B cell (primary cell): ENCODE results near the gene ADK. TPM values are rescaled to one million over a fixed set of nuclear protein-coding genes. Genes with fewer than 3 reads are reported as not detected.

Source experiments
- ATAC-seq: fragments of 200-7000 bp; cut with Tn5 transposase; one replicate; pipeline ENCODE4 v1.10.0; 2021; ENCODE audit warnings: low read depth, mild to moderate bottlenecking, moderate number of reproducible peaks, moderate library complexity
- CTCF ChIA-PET: fragments of 350-600 bp; sonication (Branson Sonifier 250); formaldehyde crosslinking; loops from one replicate; lab custom pipeline; 2021; ENCODE audit warnings: antibody characterized with exemption, inconsistent platforms; lab: Charles Lee
- POLR2A ChIA-PET: fragments of 350-600 bp; sonication (Branson Sonifier 250); formaldehyde crosslinking; loops from one replicate; lab custom pipeline; 2021; ENCODE audit warnings: antibody characterized with exemption; lab: Charles Lee
- DNase-seq: peaks from one replicate; pipeline ENCODE4 v3.0.0; 2013
- H2AFZ ChIP-seq: 2 replicates; pipeline ENCODE4 v1.6.1; 2012; ENCODE audit warnings: mild to moderate bottlenecking, low read depth, low read length; ENCODE audit not compliant: insufficient read depth, poor library complexity, severe bottlenecking
- H3K27ac ChIP-seq, 2 donors: 1 replicate in 1 of 2; 2 replicates in 1 of 2; pipeline ENCODE4 v1.5.1; 2012 to 2013; ENCODE audit warnings: low read length in 2 of 2, mild to moderate bottlenecking in 2 of 2, moderate library complexity in 1 of 2
- H3K27me3 ChIP-seq, 4 experiments: fragments of 200-600 bp in 1 of 4; sonication (generic) in 1 of 4; replicated peaks in 1 of 4; 1 replicate in 2 of 4; 2 replicates in 2 of 4; pipeline versions ENCODE4 v1.6.1 to v1.7.0; 2013 to 2016; ENCODE audit warnings: low read length in 3 of 4, mild to moderate bottlenecking in 2 of 4, mixed read lengths in 1 of 4, moderate library complexity in 1 of 4; ENCODE audit not compliant: insufficient read depth in 4 of 4, control insufficient read depth in 3 of 4; ENCODE audit errors: control extremely low read depth in 1 of 4
- H3K36me3 ChIP-seq, 2 experiments: replicated peaks in 1 of 2; 1 replicate in 1 of 2; 2 replicates in 1 of 2; pipeline versions ENCODE4 v1.6.1 to v1.7.1; 2013; ENCODE audit warnings: low read length in 1 of 2; ENCODE audit not compliant: insufficient read depth in 2 of 2, control insufficient read depth in 1 of 2; ENCODE audit errors: control extremely low read depth in 1 of 2, extremely low read depth in 1 of 2
- H3K4me1 ChIP-seq, 2 donors: fragments of 200-600 bp in 1 of 2; sonication (generic) in 1 of 2; 1 replicate in 1 of 2; 2 replicates in 1 of 2; pipeline versions ENCODE4 v1.5.1 to v1.6.1; 2013 to 2017; ENCODE audit warnings: low read length in 2 of 2; ENCODE audit not compliant: control insufficient read depth in 2 of 2, insufficient read depth in 2 of 2
- H3K4me2 ChIP-seq: replicated peaks from 2 replicates; pipeline ENCODE3; 2012; ENCODE audit warnings: mild to moderate bottlenecking, low read depth, low read length; ENCODE audit not compliant: poor library complexity, severe bottlenecking
- H3K4me3 ChIP-seq, 5 experiments: fragments of 200-600 bp in 1 of 5; sonication (generic) in 1 of 5; 1 replicate in 3 of 5; 2 replicates in 2 of 5; pipeline versions ENCODE4 v1.5.1 to v1.7.0; 2011 to 2016; ENCODE audit warnings: low read length in 4 of 5, mild to moderate bottlenecking in 4 of 5, low read depth in 2 of 5, control low read depth in 1 of 5, moderate library complexity in 1 of 5; ENCODE audit not compliant: insufficient read depth in 1 of 5; ENCODE audit errors: control extremely low read depth in 1 of 5, extremely low read depth in 1 of 5
- H3K79me2 ChIP-seq: fragments of 200-600 bp; sonication (generic); one replicate; pipeline ENCODE4 v1.6.0; 2016; ENCODE audit warnings: low read length; ENCODE audit not compliant: control insufficient read depth, insufficient read depth
- H3K9ac ChIP-seq: fragments of 200-600 bp; sonication (generic); 2 replicates; pipeline ENCODE4 v1.6.1; 2017; ENCODE audit warnings: mild to moderate bottlenecking, low read length, moderate library complexity
- H3K9me3 ChIP-seq, 3 donors: one replicate each; pipeline versions ENCODE4 v1.6.1 to v1.7.1; 2013; ENCODE audit warnings: low read length in 2 of 3; ENCODE audit not compliant: control insufficient read depth in 2 of 3, insufficient read depth in 1 of 3; ENCODE audit errors: control extremely low read depth in 1 of 3
- H4K20me1 ChIP-seq: 2 replicates; pipeline ENCODE4 v1.6.0; 2012; ENCODE audit warnings: mild to moderate bottlenecking, low read length; ENCODE audit not compliant: insufficient read depth, control insufficient read depth, poor library complexity, severe bottlenecking
- H3K27ac Mint-ChIP-seq: one replicate; pipeline ENCODE4 v1.8.0; 2021; ENCODE audit warnings: mixed read lengths
- H3K27me3 Mint-ChIP-seq: one replicate; pipeline ENCODE4 v1.8.0; 2021; ENCODE audit warnings: mixed read lengths
- H3K4me1 Mint-ChIP-seq: one replicate; pipeline ENCODE4 v1.8.0; 2021; ENCODE audit warnings: mixed read lengths
- H3K4me3 Mint-ChIP-seq: one replicate; pipeline ENCODE4 v1.8.0; 2021; ENCODE audit warnings: mixed read lengths
- H3K9me3 Mint-ChIP-seq: one replicate; pipeline ENCODE4 v1.8.0; 2022; ENCODE audit warnings: mixed read lengths; ENCODE audit not compliant: insufficient read depth
- EZH2 ChIP-seq: IDR thresholded peaks from 2 replicates; pipeline ENCODE4 v1.6.1; 2012; ENCODE audit warnings: borderline replicate concordance, low read depth, mild to moderate bottlenecking, moderate library complexity, low read length; ENCODE audit not compliant: insufficient read depth, poor library complexity, severe bottlenecking
- WGBS: methylation state at CpG from one replicate; pipeline ENCODE4 v1.1.5; 2013; ENCODE audit warnings: missing lambda C conversion rate; ENCODE audit not compliant: insufficient coverage; 5-methylcytosine and 5-hydroxymethylcytosine counted together
- intact Hi-C: fragments of 100-400 bp; cut with micrococcal nuclease; formaldehyde crosslinking; loops from one replicate; pipeline ENCODE4 v1.10.0; 2022
- polyA plus RNA-seq: library from polyadenylated mRNA; depleted of rRNA; stranded (reverse); fragments of >200 nt; gene quantifications from 2 replicates; pipeline ENCODE4 v1.2.3, GENCODE V29; 2012
- total RNA-seq, 2 donors: library from RNA; stranded (reverse); fragments of 120-200 nt in 1 of 2; gene quantifications; 1 replicate in 1 of 2; 2 replicates in 1 of 2; pipeline versions ENCODE4 v1.2.3 to v1.2.4, GENCODE V29; 2013 to 2022
- TF ChIP-seq, protein P1 (sequence below): fragments of 200-600 bp; IDR thresholded peaks from one replicate; pipeline ENCODE4 v1.8.0; 2022; ENCODE audit warnings: antibody characterized with exemption, mild to moderate bottlenecking

The ADK gene
- total and polyA plus RNA-seq, 2 donors (not counting 1 experiment from before 2014, with no cell fraction given): 37.2 to 52.6 TPM

DNA sequence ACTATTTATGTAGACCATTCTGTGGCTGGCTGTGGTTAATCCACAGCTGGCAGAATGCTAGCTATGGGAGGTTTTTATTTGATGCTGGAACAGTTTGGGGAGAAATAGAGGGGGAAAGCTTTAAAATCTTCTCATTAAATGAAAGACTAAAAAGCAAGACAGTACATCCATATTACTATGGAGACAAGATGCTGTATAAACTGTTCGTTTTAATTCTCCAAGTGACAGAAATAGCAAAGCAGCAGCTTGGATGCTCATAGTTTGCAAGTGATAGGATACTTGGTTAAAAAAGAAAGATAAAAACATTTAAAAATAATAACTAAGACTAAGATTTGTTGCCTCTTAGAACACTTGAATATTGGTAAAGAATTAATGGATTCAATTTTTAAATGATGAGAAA lies 370.5 kb downstream of the ADK start:
- ChIA-PET CTCF (no interaction called here), POLR2A (no interaction called here)
- H3K9ac ChIP-seq: no peak overlapping the region
- no peaks in the 10 kb centered on the region for H3K27me3 ChIP-seq
- H3K4me2 ChIP-seq: no peak overlapping the region
- Mint-ChIP-seq H3K4me3 (no peak overlapping the region), H3K27me3 (no peaks in the 10 kb centered on the region), H3K27ac (no peak overlapping the region), H3K4me1 (peaks cover 1% of the 10 kb centered on the region), H3K9me3 (no peaks in the 10 kb centered on the region)
- H3K36me3 ChIP-seq: peaks cover 0 to 6% of the 10 kb centered on the region in 2 experiments
- no peak overlapping the region for H2AFZ ChIP-seq
- intact Hi-C loops: loop anchor here (5.0 kb wide), 1 partner anchor 34 kb away; no protein-coding TSS in a partner anchor
- peaks cover 26% of the 10 kb centered on the region for H4K20me1 ChIP-seq
- no peak for TF ChIP-seq EZH2
- TF ChIP-seq, protein P1, sequence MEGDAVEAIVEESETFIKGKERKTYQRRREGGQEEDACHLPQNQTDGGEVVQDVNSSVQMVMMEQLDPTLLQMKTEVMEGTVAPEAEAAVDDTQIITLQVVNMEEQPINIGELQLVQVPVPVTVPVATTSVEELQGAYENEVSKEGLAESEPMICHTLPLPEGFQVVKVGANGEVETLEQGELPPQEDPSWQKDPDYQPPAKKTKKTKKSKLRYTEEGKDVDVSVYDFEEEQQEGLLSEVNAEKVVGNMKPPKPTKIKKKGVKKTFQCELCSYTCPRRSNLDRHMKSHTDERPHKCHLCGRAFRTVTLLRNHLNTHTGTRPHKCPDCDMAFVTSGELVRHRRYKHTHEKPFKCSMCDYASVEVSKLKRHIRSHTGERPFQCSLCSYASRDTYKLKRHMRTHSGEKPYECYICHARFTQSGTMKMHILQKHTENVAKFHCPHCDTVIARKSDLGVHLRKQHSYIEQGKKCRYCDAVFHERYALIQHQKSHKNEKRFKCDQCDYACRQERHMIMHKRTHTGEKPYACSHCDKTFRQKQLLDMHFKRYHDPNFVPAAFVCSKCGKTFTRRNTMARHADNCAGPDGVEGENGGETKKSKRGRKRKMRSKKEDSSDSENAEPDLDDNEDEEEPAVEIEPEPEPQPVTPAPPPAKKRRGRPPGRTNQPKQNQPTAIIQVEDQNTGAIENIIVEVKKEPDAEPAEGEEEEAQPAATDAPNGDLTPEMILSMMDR: no peak
- DNase-seq: no peak
- H3K79me2 ChIP-seq: peaks cover 9% of the 10 kb centered on the region
- no peak overlapping the region for H3K27ac ChIP-seq
- no CpG with 5 or more reads among the region's 1 CpG for WGBS
- no peak for ATAC-seq
- no peak overlapping the region for H3K4me3 ChIP-seq
- H3K4me1 ChIP-seq: no peaks in the 10 kb centered on the region
- no peaks in the 10 kb centered on the region for H3K9me3 ChIP-seq

DNA sequence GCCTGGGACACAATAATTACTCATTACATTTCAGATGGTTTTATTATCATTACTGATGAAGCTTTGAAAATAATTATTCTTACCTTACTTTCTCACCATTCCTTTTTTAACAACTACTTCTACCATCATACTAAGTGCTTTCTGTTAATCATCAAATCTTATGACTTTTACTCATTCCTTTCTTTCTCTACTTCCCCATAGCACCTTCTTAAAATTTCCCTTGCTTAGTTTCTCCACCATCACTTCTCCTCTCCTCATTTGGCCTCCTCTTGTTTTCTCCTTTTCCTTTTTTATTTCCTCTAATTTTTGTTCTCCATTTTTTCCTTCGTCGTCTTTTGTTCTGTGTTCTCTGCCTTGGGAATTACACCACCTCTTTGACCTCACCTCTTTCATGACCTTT lies 372.2 kb downstream of the ADK start:
- Mint-ChIP-seq H3K4me3 (no peak overlapping the region), H3K27me3 (no peaks in the 10 kb centered on the region), H3K27ac (no peak overlapping the region), H3K9me3 (no peaks in the 10 kb centered on the region), H3K4me1 (no peaks in the 10 kb centered on the region)
- no peak overlapping the region for H3K27ac ChIP-seq
- H3K9me3 ChIP-seq: no peaks in the 10 kb centered on the region
- H3K36me3 ChIP-seq: peaks cover 0 to 6% of the 10 kb centered on the region in 2 experiments
- no peak overlapping the region for H2AFZ ChIP-seq
- no peaks in the 10 kb centered on the region for H3K4me1 ChIP-seq
- TF ChIP-seq, protein P1: no peak
- TF ChIP-seq EZH2: no peak
- POLR2A ChIA-PET: no interaction called here
- no peak overlapping the region for H3K9ac ChIP-seq
- peaks cover 9% of the 10 kb centered on the region for H4K20me1 ChIP-seq
- 100% methylated on average over 2 of the region's 2 CpGs for WGBS
- no peaks in the 10 kb centered on the region for H3K27me3 ChIP-seq
- H3K4me3 ChIP-seq: no peak overlapping the region
- ATAC-seq (no peak), DNase-seq (no peak)
- intact Hi-C loops: loop anchor here (5.0 kb wide), 1 partner anchor 36 kb away; no protein-coding TSS in a partner anchor
- no peak overlapping the region for H3K4me2 ChIP-seq
- H3K79me2 ChIP-seq: peaks cover 3% of the 10 kb centered on the region
- CTCF ChIA-PET: no interaction called here
